Measurements from ENCODE around the gene MOXD1. TPM values are rescaled to one million over a fixed set of nuclear protein-coding genes. Genes with fewer than 3 reads are reported as not detected.
A peak's percentile ranks its signal among the peaks of the same experiment; 100 is the strongest.
"Not testable (repeated sequence)": the region's sequence is repeated elsewhere in the genome, so short reads cannot be mapped to it uniquely, and the experiment has no call there.

MOXD1 gene
- total RNA-seq, 2 experiments from 2014 or later, result 0.74 TPM; not detected in 1

- Histone ChIP-seq H3K79me2 (ENCODE audit: insufficient read depth, low read depth, low read length) (no peaks in the 10 kb centered on the region), H3K4me3 (ENCODE audit: low read depth, low read length, poor library complexity, severe bottlenecking) (no peak overlapping the region), H3K27ac (ENCODE audit: low read depth, low read length, poor library complexity, severe bottlenecking) (no peak overlapping the region), H2AFZ (ENCODE audit: low read length) (peak overlapping the region; percentile 16; the same call in 1 of the 2 replicates), H3K9me3 (ENCODE audit: low read length) (peaks cover 54% of the 10 kb centered on the region), H3K36me3 (ENCODE audit: insufficient read depth, low read length) (no peaks in the 10 kb centered on the region; the same call in 1 of the 2 replicates), H3K4me1 (ENCODE audit: insufficient read depth, low read length, poor library complexity, severe bottlenecking) (peaks cover 24% of the 10 kb centered on the region), H3K9me2 (ENCODE audit: insufficient read depth, low read length) (no peaks in the 10 kb centered on the region), H4K20me1 (ENCODE audit: insufficient read depth, low read length) (no peaks in the 10 kb centered on the region), H3K4me2 (ENCODE audit: low read length) (no peak overlapping the region)
- intact Hi-C loops (cut with micrococcal nuclease; ENCODE audit: unreplicated experiment), result no loop called here
- DNase-seq (ENCODE audit: low spot score), result no peak
- POLR2A ChIA-PET, result interaction anchor here (1.1 to 1.3 kb wide), 2 partner anchors 10 to 92 kb away, joined by 3 read pairs; no protein-coding TSS in a partner anchor
- BruUV-seq (replicated peaks), result no TSS peak
- CTCF ChIA-PET (ENCODE audit: unreplicated experiment), result interaction anchor here (0.5 kb wide), 1 partner anchor 25 kb away, joined by 3 read pairs; no protein-coding TSS in a partner anchor
- TF ChIP-seq EZH2phosphoT487 (IDR thresholded peaks at IDR 0.05; ENCODE audit: borderline replicate concordance, low read depth, low read length), result no peak
- no peak for TF ChIP-seq CTCF (conservative IDR thresholded peaks at IDR 0.05; ENCODE audit: low read length)
These were observed 86.8 kb downstream of the MOXD1 start for GRCh38 chr6:132314432-132314831.

- Histone ChIP-seq H3K4me1 (ENCODE audit: insufficient read depth, low read length, poor library complexity, severe bottlenecking) (peaks cover 24% of the 10 kb centered on the region), H3K9me2 (ENCODE audit: insufficient read depth, low read length) (no peaks in the 10 kb centered on the region), H3K79me2 (ENCODE audit: insufficient read depth, low read depth, low read length) (no peaks in the 10 kb centered on the region), H3K4me2 (ENCODE audit: low read length) (peak overlapping the region; percentile 21; the same call in 1 of the 2 replicates), H3K9me3 (ENCODE audit: low read length) (peaks cover 34% of the 10 kb centered on the region), H4K20me1 (ENCODE audit: insufficient read depth, low read length) (no peaks in the 10 kb centered on the region), H3K27ac (ENCODE audit: low read depth, low read length, poor library complexity, severe bottlenecking) (no peak overlapping the region), H2AFZ (ENCODE audit: low read length) (no peak overlapping the region), H3K36me3 (ENCODE audit: insufficient read depth, low read length) (no peaks in the 10 kb centered on the region; the same call in 1 of the 2 replicates), H3K4me3 (ENCODE audit: low read depth, low read length, poor library complexity, severe bottlenecking) (no peak overlapping the region)
- DNase-seq (ENCODE audit: low spot score), result no peak
- POLR2A ChIA-PET, result no interaction called here
- no TSS peak for BruUV-seq (replicated peaks)
- intact Hi-C loops (cut with micrococcal nuclease; ENCODE audit: unreplicated experiment), result no loop called here
- CTCF ChIA-PET (ENCODE audit: unreplicated experiment), result no interaction called here
- TF ChIP-seq EZH2phosphoT487 (IDR thresholded peaks at IDR 0.05; ENCODE audit: borderline replicate concordance, low read depth, low read length) (no peak), CTCF (conservative IDR thresholded peaks at IDR 0.05; ENCODE audit: low read length) (no peak)
These were observed 90.4 kb downstream of the MOXD1 start for GRCh38 chr6:132310921-132311320.

- H4K20me1 ChIP-seq (ENCODE audit: insufficient read depth, low read length); H3K27ac ChIP-seq (ENCODE audit: low read depth, low read length, poor library complexity, severe bottlenecking); H3K9me2 ChIP-seq (ENCODE audit: insufficient read depth, low read length); H2AFZ ChIP-seq (ENCODE audit: low read length); H3K4me3 ChIP-seq (ENCODE audit: low read depth, low read length, poor library complexity, severe bottlenecking); POLR2A ChIA-PET; CTCF ChIA-PET (ENCODE audit: unreplicated experiment); BruUV-seq (replicated peaks); DNase-seq (ENCODE audit: low spot score); H3K36me3 ChIP-seq (ENCODE audit: insufficient read depth, low read length); intact Hi-C loops (cut with micrococcal nuclease; ENCODE audit: unreplicated experiment); H3K4me2 ChIP-seq (ENCODE audit: low read length); H3K79me2 ChIP-seq (ENCODE audit: insufficient read depth, low read depth, low read length): not testable (repeated sequence)
- peaks cover 32% of the 10 kb centered on the region for H3K9me3 ChIP-seq (ENCODE audit: low read length)
- peaks cover 24% of the 10 kb centered on the region for H3K4me1 ChIP-seq (ENCODE audit: insufficient read depth, low read length, poor library complexity, severe bottlenecking)
These were observed 91.1 kb downstream of the MOXD1 start for GRCh38 chr6:132310151-132310550.
